DMS79 (cell line): ENCODE results near the gene ELMOD1.
"Not testable (repeated sequence)": the region's sequence is repeated elsewhere in the genome, so short reads cannot be mapped to it uniquely, and the experiment has no call there.

Experiments
- DNase-seq: peaks from one replicate; lab custom pipeline; 2025; lab: John Stamatoyannopoulos, UW

ELMOD1 gene

DNA sequence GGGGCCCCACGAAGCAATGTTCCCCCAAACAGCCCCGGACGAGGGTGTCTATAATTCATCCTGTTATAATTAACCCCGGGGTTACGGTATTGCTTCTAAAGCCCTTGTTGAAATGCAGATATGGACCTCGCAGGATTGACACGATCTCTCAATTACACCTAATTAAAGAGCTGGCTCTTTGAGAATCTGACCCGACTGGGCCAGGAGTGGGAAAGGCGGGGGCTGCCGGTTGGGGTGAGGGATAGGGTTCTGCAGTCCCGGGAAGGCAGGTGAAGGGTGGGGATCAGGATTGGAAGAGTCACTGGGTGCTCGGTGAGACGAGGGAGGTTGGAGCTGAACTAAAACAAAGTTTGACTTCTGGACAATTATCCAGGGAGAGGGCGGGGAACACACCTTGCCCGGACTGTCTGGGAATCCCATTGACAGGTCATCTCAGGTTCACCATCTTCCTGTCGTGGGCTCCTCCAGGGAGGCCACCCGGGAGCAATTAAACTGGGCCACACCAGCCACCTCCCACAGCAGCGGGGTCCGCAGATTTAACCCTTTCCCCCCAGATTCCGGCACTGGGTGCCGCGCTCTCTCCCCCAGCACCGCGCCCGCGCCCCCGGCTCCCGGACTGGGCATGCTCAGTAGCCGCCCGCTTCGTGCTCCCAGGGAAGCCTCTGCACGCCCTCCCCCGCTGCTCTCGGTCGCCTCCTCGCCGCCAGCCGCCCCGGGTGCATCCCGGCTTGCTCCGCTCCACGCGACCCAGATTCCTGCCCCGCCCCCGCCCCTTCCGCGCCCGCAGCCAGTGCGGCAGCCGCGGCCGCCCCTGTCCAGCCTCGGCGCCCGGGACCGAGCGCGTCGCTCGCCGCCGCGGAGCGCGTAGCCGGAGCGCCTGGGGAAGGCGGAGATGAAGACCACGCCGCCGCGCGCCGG is at the start of gene ELMOD1:
ELMOD1 (plus strand) TSS at position 688 of the 918 bp plus-strand sequence. CDS start 27,043 bp downstream, outside the sequence.
- DNase-seq = no peak

DNA sequence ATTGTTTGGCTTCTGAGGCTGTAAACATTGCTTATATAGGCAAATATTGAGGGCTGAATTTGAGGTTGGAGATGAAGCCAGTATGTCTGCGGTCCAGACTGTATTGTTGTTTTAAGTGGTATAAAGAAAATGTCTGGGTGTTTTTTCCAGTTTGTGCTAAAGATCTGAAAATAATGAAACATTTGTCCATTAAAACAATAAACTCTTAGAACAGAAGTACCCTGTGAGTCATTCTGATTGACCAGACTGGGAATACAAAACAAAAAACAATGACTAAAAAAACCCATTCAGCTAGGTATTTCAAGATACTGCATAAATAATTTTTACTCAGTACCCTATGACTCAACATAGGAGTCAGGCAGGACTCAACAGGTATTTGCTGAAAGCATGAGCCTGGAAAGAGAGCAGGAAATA is 45.8 kb upstream of the ELMOD1 start:
- no peak for DNase-seq

DNA sequence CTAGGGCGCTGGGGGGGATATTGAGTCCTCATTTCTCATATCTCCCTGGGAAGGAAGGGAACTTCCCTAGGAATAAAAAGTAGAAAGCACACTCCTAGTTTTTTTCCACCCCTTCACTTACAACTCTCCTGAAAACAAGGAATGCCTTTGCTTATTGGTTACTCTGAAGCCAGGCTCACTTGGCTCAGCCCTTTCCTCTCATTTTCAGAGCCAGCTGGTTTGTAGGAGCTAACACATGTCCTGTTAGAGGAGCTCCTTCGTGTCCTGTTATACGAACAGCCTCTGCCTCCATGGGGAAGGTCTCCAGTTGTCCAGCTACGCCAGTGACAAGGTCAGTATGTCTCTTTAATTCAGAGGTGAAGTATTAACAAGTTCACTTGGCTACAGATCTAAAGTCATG is 43.0 kb upstream of the ELMOD1 start:
- DNase-seq = no peak

DNA sequence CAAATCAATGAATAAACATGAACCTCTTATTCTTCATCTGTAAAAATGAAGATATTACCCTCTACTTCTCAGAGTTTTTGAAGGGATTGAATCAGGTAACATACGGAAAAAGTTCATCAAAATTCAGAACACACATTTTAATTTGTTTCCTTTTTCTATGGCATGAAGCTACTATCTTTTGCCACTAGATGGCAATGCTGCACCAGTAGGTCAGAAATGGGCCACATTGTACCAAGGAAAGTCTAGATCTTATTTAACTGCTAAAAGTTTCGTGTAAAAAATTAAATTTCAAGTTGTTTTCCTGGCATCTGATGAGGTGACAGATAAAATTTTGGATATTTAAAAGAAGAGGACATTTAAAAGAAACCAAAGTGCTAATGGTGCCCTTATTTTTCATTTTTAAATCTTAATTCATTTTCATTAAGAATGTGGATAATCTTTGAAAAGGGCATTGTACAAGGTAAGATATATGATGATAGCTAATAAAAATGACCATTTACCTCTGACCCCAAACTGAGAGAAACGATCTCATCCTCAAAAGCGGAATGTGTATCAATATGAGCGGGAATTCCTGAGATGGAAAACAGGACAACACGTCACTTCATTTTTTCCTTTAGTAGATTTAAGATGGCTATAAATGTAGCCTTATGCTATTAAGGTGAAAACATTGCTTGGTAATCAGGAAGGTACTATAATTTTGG is 41.5 kb upstream of the ELMOD1 start:
- peak; percentile 30 for DNase-seq

DNA sequence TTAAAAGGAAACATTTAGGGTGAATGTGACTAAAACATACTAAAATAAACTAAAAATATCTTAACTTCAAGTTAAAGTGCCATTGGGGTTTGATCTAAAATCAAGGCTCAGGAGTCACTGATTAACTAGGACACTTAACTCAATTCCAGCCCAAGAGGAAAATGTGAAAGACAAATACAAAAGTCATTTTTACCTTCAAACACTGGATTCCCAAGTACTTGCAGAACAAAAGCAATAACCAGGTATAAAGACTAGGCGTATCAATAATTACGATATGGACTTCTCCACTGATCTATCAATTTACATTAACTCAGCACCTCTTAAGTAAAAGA is 41.0 kb upstream of the ELMOD1 start:
- DNase-seq = no peak

DNA sequence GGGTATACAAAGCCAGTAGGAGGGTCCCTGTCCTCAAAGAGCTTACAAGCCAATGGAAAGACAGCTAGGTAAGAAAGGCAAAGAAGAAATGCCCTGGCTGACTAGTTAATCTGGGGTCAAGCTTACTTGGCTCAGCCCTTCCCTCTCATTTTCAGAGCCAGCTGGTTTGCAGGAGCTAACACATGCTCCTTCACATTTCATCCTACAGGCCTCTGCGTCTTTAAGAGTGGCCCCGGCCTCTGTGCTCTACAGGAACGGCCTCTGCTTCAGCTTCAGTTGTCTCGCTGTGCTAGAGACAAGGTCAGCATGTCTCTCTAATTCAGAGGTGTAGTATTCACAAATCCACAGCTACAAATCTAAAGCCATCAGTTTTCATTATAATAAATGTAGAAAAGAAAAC is 40.6 kb upstream of the ELMOD1 start:
- no peak for DNase-seq

DNA sequence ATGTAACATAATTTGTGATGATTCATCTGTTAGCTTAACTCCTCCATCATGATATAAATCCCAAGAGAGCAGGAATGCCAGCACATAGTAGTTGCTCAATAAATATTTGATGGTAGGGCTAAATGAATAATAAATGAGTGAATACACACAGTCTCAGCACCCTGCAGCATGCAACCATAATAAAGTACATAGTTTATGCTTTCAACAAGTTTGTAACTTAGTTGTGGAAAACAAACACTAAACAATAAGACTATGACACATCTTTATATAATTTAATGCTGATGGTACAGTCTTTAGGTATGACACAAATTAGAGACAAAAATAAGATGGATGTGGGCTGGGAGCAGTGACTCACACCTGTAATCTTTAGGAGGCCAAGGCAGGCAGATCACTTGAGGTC is 29.3 kb upstream of the ELMOD1 start:
- DNase-seq = no peak

DNA sequence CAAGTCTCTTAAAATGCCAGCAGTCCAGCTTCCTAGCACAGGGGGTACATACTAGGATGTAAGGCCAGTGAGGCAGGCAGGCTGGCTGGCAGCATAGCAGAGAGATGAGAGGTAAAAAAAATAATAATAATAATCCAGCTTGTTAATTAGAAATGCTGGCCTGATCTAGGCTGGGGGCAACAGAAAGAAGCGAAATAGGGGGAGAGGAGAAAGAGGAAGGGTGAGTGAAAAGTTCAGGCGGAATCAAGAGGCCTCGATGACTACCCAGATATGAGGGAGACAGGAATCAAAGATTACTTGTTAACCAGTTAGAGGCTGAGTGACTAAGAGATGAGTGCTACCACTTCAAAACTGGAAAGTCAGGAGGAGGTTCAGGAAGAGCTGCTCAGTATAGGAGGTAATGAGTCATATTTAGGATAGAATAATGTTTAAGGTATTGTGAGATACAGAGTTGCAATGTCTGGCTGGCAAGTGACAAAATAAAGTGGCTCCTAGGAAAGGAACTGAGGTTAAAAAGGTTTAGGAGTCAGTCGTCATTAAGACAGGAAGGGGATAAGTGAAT is 28.2 kb upstream of the ELMOD1 start:
- DNase-seq = no peak

DNA sequence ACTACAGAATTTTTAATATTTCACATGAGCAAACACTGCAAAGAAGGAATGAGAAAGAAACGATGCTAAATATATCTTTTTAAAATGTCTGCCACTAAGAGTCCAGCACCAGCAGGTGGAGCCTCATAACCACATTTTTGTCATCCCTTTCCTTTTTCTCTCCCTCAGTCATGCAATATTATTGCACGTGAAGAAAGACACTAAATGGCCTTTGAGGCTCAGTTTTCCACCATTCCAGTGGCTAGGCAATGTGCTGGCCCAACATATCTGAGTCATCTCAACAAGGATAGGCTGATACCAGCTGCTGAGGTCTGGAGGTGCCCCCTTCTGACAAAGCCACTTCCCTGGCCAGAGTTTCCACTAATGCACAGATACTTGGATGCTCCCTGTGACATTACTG is 27.2 kb upstream of the ELMOD1 start:
- peak; percentile 43 for DNase-seq

DNA sequence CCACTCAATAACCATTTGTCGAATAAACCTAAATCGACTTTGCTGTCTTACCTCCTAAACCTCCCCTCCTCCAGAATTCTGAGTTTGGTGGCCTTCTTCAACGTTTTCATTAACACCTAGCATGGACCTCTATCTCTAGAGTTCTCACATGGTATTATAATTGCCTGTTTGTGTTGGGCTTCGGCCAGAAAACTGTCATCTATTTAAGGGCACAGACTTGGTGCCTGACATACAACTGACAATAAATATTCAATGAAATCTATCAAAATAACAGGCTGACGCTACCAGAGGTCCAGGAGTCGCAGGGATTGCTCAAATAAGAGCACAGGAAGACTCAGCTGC is 26.1 kb upstream of the ELMOD1 start:
- DNase-seq = no peak

DNA sequence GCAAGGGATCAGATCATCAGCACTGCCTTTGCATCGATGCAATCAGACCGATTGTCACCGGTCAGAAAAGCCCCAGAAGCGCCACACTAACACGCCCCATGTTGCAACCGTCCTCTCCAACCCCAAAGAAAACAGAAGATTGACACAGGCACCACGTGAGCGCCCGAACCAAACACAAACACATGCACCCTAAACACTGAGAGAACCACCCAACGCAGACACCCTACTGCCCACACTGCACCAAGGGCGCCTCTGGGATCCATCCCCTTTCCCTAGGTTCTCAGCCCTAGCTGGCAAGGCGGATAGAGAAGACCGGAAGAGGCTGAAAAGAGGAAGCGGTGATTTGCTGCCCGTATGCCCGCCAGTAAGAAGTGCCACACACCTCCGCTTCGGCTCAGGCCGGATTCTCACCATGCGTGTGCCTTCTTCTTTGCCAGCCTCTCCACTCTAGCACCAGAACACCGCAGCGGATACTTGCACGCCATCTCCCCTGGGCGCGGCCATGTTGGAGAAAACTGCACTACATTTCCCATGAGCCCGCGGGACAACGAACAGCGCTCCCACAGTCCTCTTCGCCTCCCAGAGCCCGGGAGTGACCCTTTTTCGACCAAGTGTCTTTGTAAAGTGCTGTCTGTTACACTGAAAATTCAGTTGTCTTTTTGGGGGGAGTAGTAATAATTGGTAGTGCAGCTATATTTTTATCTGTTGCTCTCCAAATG is 25.6 kb upstream of the ELMOD1 start, which contains the start of gene ALKBH8:
ALKBH8 (minus strand) TSS at position 517 of the 719 bp plus-strand sequence. CDS start 4,842 bp downstream, outside the sequence.
- peak; percentile 78 for DNase-seq

DNA sequence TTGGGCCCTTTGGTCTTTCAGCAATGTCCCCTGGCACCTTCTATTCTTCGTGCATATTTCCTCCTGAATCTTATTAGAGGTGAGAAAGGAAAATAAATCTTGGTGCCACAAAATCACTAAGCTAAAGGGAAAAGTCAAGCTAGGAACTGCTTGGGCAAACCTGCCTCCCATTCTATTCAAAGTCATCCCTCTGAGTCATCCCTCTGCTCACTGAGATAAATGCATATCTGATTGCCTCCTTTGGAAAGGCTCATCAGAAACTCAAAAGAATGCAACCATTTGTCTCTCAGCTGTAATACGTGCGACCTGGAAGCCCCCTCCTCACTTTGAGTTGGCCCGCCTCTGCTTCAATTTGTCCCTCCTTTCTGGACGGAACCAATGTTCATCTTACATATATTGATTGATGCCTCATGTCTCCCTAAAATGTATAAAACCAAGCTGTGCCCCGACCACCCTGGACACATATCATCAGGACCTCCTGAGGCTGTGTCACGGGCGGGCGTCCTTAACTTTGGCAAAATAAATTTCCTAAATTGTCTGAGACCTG is 24.9 kb upstream of the ELMOD1 start:
- DNase-seq = not testable (repeated sequence)

DNA sequence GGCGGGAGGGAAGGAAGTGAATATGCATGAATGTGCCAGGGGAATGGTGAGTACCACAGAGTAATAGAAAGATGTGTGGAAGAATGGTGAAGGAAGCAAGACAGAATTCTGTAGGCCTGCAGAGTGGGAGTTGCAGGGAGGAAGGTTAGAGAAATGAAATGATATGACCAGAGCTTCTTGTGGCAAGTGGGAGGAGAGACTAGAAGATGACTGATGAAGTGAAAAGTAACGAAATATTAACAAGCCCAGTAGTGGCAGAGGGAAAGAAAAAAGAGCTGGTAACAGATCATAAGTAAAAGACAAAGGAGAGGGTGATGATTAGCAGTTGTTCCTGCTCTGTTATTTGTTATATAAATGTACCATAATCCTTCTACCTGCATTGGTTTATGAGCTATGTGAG is 24.4 kb upstream of the ELMOD1 start:
- DNase-seq = no peak

DNA sequence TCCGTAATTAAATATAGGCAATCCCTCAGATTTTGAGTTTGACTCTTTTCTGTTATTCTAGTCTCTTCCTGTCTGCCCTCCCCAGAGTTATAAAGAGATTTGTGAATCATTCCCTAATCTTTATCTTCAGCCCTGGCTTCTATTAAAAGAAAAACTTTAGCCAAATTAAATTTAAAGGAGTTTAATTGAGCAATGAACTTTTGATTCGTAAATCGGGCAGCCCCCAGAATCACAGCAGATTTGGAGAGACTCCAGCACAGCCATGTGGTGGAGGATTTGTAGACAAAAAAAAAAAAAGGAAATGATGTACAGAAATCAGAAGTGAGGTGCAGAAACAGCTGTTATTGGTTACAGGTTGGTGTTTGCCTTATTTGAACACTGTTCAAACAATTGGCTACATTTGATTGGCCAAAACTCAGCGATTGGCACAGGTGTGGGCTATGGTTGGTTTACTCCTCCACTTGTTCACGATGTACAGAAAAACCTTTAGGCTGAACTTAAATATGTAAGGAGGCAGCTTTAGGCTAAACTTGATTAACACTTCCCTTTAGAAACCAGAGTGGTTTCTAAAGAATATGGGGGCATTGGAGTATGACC is 23.1 kb upstream of the ELMOD1 start:
- DNase-seq = no peak

DNA sequence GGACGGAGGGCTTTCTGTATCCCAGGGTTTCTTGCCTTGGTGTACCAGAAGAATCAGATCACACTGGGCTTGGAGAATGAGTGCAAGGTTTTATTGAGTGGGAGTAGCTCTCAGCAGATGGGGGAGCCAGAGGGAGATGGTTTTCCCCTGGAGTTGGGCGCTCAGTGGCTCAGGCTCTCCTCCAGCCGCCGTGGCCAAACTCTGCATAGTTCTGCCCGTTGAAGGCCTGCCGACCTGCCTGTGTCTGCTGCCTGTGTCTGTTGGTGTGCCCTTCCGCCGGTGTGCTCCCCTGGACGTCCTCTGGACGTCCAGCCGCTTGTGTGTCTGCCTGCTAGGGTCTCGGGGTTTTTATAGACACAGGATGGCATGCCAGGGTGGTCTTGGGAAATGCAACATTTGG is 20.9 kb upstream of the ELMOD1 start:
- no peak for DNase-seq

DNA sequence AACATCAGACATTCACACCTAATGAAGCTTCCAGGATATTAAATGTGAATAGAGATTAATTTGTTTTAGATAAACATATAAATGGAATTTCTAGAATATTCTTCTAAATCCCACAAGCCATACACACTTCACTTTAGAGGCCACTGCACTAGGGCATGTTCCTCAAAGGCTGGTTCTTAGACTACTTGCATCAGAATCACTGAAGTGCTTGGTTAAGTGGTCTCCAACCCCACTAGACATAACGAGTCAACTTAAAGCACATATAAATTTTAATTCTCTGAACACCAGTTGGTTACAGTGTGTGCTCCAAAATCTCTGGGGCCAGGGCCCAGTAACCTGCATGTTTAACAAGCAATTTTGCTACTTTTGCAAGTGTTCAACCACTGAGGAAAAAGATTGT is 17.5 kb upstream of the ELMOD1 start:
- DNase-seq = peak; percentile 79

DNA sequence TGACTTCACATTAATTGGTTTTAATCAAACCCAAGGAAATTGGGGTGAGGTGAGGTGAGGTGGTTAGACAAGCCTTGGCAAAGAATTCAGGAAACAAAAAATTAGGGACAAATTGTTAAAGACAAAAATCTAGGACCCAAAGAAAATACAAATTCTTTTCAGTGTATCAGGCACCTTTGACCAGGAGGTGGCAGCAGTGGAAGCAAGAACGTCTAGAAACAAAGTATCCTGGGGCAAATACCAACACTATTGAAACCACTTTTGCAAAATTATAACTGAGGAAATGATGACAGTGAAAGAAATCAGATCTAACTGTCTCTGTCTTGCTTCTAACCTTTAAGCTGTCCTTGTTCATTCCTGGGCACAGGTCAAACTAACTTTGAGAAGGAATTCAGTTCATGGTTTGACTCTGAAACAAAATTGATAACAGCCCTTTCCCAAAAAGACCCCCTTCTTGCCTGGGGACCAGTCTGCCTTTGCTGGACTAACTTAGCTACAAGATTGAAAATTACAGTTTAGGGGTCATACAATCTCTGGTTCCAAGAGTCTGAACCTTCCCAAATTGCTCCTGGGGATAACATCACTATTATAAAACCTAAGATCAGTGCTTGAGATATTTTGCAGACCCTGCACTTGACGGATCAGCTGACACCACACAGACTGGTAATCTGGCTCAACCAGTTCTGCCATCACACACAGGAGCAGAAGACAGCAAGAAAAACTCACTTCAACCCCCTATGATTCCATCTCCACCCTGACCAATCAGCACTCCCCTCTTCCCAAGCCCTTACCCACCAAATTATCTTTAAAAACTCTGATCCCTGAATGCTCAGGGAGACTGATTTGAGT is 14.2 kb upstream of the ELMOD1 start:
- not testable (repeated sequence) for DNase-seq

DNA sequence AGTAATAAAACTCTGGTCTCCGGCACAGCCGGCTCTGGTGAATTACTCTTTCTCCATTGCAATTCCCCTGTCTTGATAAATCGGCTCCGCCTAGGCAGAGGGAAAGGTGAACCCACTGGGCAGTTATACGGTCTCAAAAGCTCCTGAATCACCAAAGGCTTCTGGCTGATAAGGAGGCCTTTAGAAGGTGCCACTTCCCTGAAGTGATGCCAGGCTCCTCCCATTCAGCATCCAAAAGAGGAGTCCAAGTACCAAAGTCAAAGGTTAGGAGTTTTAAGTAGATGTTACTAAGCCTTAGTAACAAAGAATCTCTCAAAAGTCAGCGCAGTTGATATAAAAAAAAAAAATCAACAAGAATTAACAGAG is 13.6 kb upstream of the ELMOD1 start:
- no peak for DNase-seq

DNA sequence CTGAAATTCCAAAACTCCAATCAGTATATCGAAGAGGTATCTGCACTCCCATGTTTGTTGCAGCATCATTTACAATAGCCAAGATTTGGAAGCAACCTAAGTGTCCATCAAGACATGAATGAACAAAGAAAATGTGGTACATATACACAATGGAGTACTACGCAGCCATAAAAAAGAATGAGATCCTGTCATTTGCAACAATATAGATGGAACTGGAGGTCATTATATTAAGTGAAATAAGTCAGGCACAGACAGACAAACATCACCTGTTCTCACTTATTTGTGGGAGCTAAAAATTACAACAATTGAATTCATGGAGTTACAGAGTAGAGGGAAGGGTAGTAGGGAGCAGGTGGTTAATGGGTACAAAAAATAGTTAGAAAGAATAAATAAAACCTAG is 11.8 kb upstream of the ELMOD1 start:
- DNase-seq = not testable (repeated sequence)

DNA sequence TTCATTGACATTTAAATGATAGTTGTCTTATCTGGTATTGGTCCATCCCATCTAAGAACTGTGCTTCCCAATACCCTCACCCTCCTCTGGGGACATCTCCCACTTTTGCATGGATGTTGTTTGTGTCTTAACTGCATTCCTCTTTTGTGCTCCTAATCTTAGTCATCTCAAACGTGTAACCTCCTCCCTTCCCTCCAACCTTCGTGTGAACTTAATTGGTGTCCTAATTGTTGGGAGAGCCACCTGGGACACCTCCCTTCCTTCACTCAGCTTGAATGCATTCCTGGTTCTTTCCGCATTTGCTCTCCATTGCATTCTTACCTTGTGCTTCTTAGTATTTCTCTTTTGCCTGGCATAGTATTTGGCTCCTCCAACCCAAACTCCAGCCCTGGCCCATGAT is 9.8 kb upstream of the ELMOD1 start:
- DNase-seq = no peak
